ENCODE results near the gene SPEN.

SPEN gene

DNA sequence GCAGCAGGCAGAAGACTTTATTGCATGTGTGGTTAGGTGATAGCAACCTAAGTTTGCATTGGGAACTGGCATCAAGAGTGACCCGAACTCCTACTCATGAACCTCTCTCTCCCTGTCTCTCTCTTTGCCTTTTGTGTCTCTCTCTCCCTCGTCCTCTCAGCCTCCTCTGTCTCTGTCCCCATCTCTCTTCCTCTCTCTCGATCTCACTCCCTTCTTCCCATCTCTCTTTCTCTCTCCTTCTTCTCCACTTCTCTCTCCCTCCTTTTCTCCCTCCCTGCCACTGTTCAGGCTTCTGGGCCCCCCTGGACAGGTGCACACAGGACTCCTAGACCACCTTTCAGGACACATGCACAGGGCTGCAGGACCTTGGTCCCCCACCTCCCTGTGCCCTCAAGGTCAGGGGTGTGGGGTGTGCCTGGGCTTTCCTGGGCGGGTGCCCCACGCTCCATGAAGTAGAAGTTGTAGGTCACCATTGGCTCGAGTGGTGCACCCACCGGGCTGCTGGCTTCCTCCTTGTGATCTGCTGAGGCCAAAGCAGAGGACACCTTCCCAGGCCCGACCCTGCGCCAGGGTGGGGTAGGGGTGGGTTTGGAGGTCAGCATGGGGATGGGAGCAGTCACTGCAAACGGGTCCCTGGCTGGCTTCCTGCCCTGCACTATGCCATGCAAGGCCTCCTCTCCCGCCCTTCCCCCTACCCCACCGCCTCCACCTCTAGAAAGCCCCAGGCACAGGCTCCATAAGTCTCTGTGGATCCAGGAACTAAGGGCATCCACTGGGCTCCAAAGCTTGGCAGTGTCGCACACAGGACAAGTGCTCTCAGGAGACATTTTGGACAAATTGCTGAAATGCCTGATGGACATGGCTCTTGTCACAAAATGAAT is 141.6 kb downstream of the SPEN start:
- 87% methylated on average over 13 of the region's 13 CpGs for WGBS
- Histone ChIP-seq H3K9me3 (ENCODE audit: insufficient read depth, low read depth, low read length) (no peaks in the 10 kb centered on the region), H3K4me3 (ENCODE audit: low read length) (no peak overlapping the region), H3K36me3 (ENCODE audit: insufficient read depth, low read length) (no peaks in the 10 kb centered on the region), H3K27ac (ENCODE audit: low read depth, low read length) (no peak overlapping the region), H3K27me3 (ENCODE audit: insufficient read depth, low read length) (no peaks in the 10 kb centered on the region), H3K9ac (ENCODE audit: low read depth, low read length) (no peak overlapping the region), H3K4me1 (ENCODE audit: insufficient read depth, low read length) (no peaks in the 10 kb centered on the region)

GRCh38 chr1:15989776-15990175 is 142.3 kb downstream of the SPEN start:
- H3K27ac ChIP-seq (ENCODE audit: low read depth, low read length) = no peak overlapping the region
- no peak overlapping the region for H3K4me3 ChIP-seq (ENCODE audit: low read length)
- 92% methylated on average over 9 of the region's 9 CpGs for WGBS
- no peaks in the 10 kb centered on the region for H3K4me1 ChIP-seq (ENCODE audit: insufficient read depth, low read length)
- no peaks in the 10 kb centered on the region for H3K36me3 ChIP-seq (ENCODE audit: insufficient read depth, low read length)
- H3K9ac ChIP-seq (ENCODE audit: low read depth, low read length) = no peak overlapping the region
- no peaks in the 10 kb centered on the region for H3K27me3 ChIP-seq (ENCODE audit: insufficient read depth, low read length)
- no peaks in the 10 kb centered on the region for H3K9me3 ChIP-seq (ENCODE audit: insufficient read depth, low read depth, low read length)

All from HUES64 (cell line).